Keratinocyte (primary cell): ENCODE data around the gene IHH. TPM values are rescaled to one million over a fixed set of nuclear protein-coding genes. Genes with fewer than 3 reads are reported as not detected.

Experiments
- DNase-seq: peaks from one replicate; pipeline ENCODE4 v3.0.0-alpha.2; 2011; ENCODE audit warnings: low read depth, missing footprints, low spot score
- FAIRE-seq: peaks from 2 replicates; lab custom pipeline; 2011; peaks lifted over from hg19 to GRCh38; lab: Jason Lieb, UNC
- H2AFZ ChIP-seq: 2 replicates; pipeline ENCODE4 v1.6.0; 2012; ENCODE audit warnings: low read length, control low read depth, inconsistent platforms; ENCODE audit not compliant: control insufficient read depth
- H3K27ac ChIP-seq: 2 replicates; pipeline ENCODE4 v1.5.1; 2011; ENCODE audit warnings: low read length; ENCODE audit not compliant: control insufficient read depth, insufficient read depth
- H3K27me3 ChIP-seq: 3 replicates; pipeline ENCODE4 v1.6.0; 2011; ENCODE audit warnings: low read length; ENCODE audit not compliant: control insufficient read depth, insufficient read depth; ENCODE audit errors: extremely low read depth
- H3K36me3 ChIP-seq, 2 experiments: 2 replicates in 1 of 2; 3 replicates in 1 of 2; pipeline ENCODE4 v1.5.1; 2011; ENCODE audit warnings: low read length in 2 of 2, mild to moderate bottlenecking in 1 of 2; ENCODE audit not compliant: control insufficient read depth in 2 of 2, insufficient read depth in 2 of 2; ENCODE audit errors: extremely low read depth in 1 of 2
- H3K4me1 ChIP-seq: 3 replicates; pipeline ENCODE4 v1.5.1; 2011; ENCODE audit warnings: low read length; ENCODE audit not compliant: control insufficient read depth, insufficient read depth; ENCODE audit errors: extremely low read depth
- H3K4me2 ChIP-seq: 3 replicates; pipeline ENCODE4 v1.6.0; 2011; ENCODE audit warnings: low read depth, low read length; ENCODE audit not compliant: control insufficient read depth, insufficient read depth; ENCODE audit errors: extremely low read depth
- H3K4me3 ChIP-seq, 3 experiments: fragments of 200-600 bp in 1 of 3; sonication (generic) in 1 of 3; 2 replicates in 2 of 3; 3 replicates in 1 of 3; pipeline ENCODE4 v1.5.1; 2011 to 2016; ENCODE audit warnings: low read length in 3 of 3, mild to moderate bottlenecking in 3 of 3, control low read depth in 2 of 3, inconsistent platforms in 1 of 3, low read depth in 1 of 3, mixed read lengths in 1 of 3, mixed run types in 1 of 3, moderate library complexity in 1 of 3; ENCODE audit not compliant: control insufficient read depth in 2 of 3, insufficient read depth in 2 of 3; ENCODE audit errors: extremely low read depth in 1 of 3
- H3K79me2 ChIP-seq: 2 replicates; pipeline ENCODE4 v1.6.0; 2012; ENCODE audit warnings: low read length; ENCODE audit not compliant: control insufficient read depth, insufficient read depth
- H3K9ac ChIP-seq: 3 replicates; pipeline ENCODE4 v1.6.0; 2011; ENCODE audit warnings: low read length; ENCODE audit not compliant: control insufficient read depth, insufficient read depth; ENCODE audit errors: extremely low read depth
- H3K9me1 ChIP-seq: 3 replicates; pipeline ENCODE4 v1.6.0; 2011; ENCODE audit warnings: low read length; ENCODE audit not compliant: control insufficient read depth, insufficient read depth; ENCODE audit errors: extremely low read depth
- H3K9me3 ChIP-seq: 2 replicates; pipeline ENCODE4 v1.5.1; 2012; ENCODE audit warnings: low read depth, low read length; ENCODE audit not compliant: control insufficient read depth
- H4K20me1 ChIP-seq: 3 replicates; pipeline ENCODE4 v1.6.0; 2011; ENCODE audit warnings: low read length; ENCODE audit not compliant: control insufficient read depth, insufficient read depth; ENCODE audit errors: extremely low read depth
- CTCF ChIP-seq, 3 experiments: IDR thresholded peaks in 1 of 3; conservative IDR thresholded peaks in 1 of 3; optimal IDR thresholded peaks in 1 of 3; 2 replicates in 2 of 3; 3 replicates in 1 of 3; pipeline versions ENCODE3 to v1.5.1; 2011; ENCODE audit warnings: low read length in 3 of 3, mild to moderate bottlenecking in 3 of 3, moderate library complexity in 2 of 3, control low read depth in 1 of 3, inconsistent platforms in 1 of 3; ENCODE audit not compliant: insufficient read depth in 2 of 3; ENCODE audit errors: extremely low read depth in 1 of 3
- EZH2 ChIP-seq: IDR thresholded peaks from one replicate; pipeline ENCODE4 v1.6.1; 2012; ENCODE audit warnings: inconsistent platforms, mild to moderate bottlenecking, low read length, moderate library complexity
- dilution Hi-C: fragments of 300-500 bp; cut with MboI; formaldehyde crosslinking; loops from one replicate; pipeline ENCODE4 v1.7.0; 2020; ENCODE audit warnings: low sequenced_read_pairs; ENCODE audit not compliant: extremely low pct_ligation_motif_present
- polyA minus RNA-seq, 3 experiments: library from RNA; depleted of rRNA, polyadenylated mRNA; stranded (reverse); fragments of >200 nt; gene quantifications; 1 replicate in 1 of 3; 2 replicates in 1 of 3; 3 replicates in 1 of 3; pipeline ENCODE4 v1.2.3, GENCODE V29; 2011
- polyA plus RNA-seq, 5 experiments: library from polyadenylated mRNA; depleted of rRNA in 3 of 5; stranded (reverse) in 3 of 5; stranded (forward) in 1 of 5; unstranded in 1 of 5; fragments of >200 nt; gene quantifications; 1 replicate in 1 of 5; 2 replicates in 3 of 5; 3 replicates in 1 of 5; pipeline versions ENCODE4 v1.2.1 to v1.2.3, GENCODE V29; 2011 to 2012; ENCODE audit warnings: missing spikeins in 2 of 5, low read depth in 1 of 5, low replicate concordance in 1 of 5

The IHH gene
- polyA plus RNA-seq (not detected in 3 replicates), polyA minus RNA-seq (0.30 TPM in 1 of 3 replicates, not detected in the others)
- not detected for polyA plus RNA-seq (2011; ENCODE audit: low read depth)
- not detected in 2 replicates for polyA plus RNA-seq (2011; cell fraction: cytosol; rRNA removed)
- polyA plus RNA-seq (2011; cell fraction: nucleus; rRNA removed), result 0.05 TPM in 1 of 2 replicates, not detected in the other
- polyA plus RNA-seq (2012; ENCODE audit: low replicate concordance), result not detected in 2 replicates
- not detected for polyA minus RNA-seq (2011; cell fraction: cytosol; rRNA and poly(A)+ RNA removed)
- polyA minus RNA-seq (2011; cell fraction: nucleus; rRNA and poly(A)+ RNA removed), result 0.21 TPM in 1 of 2 replicates, not detected in the other

GRCh38 chr2:219060821-219061791 lies at the start of gene IHH:
TSS of gene IHH (minus strand) at chr2:219060921. CDS start at chr2:219060467, 454 bp downstream.
- Histone ChIP-seq H2AFZ (no peak within 1 kb of the TSS), H3K36me3 (no peaks in the 10 kb centered on the region), H3K27me3 (peaks cover 76% of the 10 kb centered on the region), H3K4me3 (peak within 1 kb of the TSS in 1 of 3 experiments; percentile 22), H3K9ac (no peak within 1 kb of the TSS), H3K4me2 (no peak within 1 kb of the TSS), H3K9me1 (no peaks in the 10 kb centered on the region), H4K20me1 (peaks cover 2% of the 10 kb centered on the region), H3K79me2 (no peaks in the 10 kb centered on the region), H3K9me3 (no peaks in the 10 kb centered on the region), H3K4me1 (peaks cover 8% of the 10 kb centered on the region), H3K27ac (no peak within 1 kb of the TSS)
- FAIRE-seq (no peak), DNase-seq (no peak)
- dilution Hi-C loops, result loop anchor here (5.0 kb wide), 1 partner anchor 86 kb away; no protein-coding TSS in a partner anchor
- TF ChIP-seq EZH2, result peak; percentile 100
- TF ChIP-seq CTCF (optimal IDR thresholded peaks at IDR 0.05 in 1 of 3, IDR thresholded peaks at IDR 0.05 in 1 of 3, conservative IDR thresholded peaks at IDR 0.05 in 1 of 3; ENCODE audit: extremely low read depth in 1 of 3, insufficient read depth in 2 of 3, low read length in 3 of 3), result no peak

GRCh38 chr2:219109471-219109870 lies 48.8 kb upstream of the IHH start:
- TF ChIP-seq CTCF (optimal IDR thresholded peaks at IDR 0.05 in 1 of 3, IDR thresholded peaks at IDR 0.05 in 1 of 3, conservative IDR thresholded peaks at IDR 0.05 in 1 of 3; ENCODE audit: extremely low read depth in 1 of 3, insufficient read depth in 2 of 3, low read length in 3 of 3), result no peak
- TF ChIP-seq EZH2, result no peak
- Histone ChIP-seq H3K4me2 (no peak overlapping the region), H3K4me1 (no peaks in the 10 kb centered on the region), H3K79me2 (no peaks in the 10 kb centered on the region), H3K27me3 (no peaks in the 10 kb centered on the region), H3K9me1 (no peaks in the 10 kb centered on the region), H2AFZ (no peak overlapping the region), H3K36me3 (no peaks in the 10 kb centered on the region), H3K9me3 (no peaks in the 10 kb centered on the region), H3K27ac (no peak overlapping the region), H3K4me3 (no peak overlapping the region), H3K9ac (no peak overlapping the region), H4K20me1 (no peaks in the 10 kb centered on the region)
- dilution Hi-C loops, result no loop called here
- DNase-seq (no peak), FAIRE-seq (no peak)
